GM23338 (cell line): Measurements from ENCODE around the gene SLC43A3. TPM values are rescaled to one million over a fixed set of nuclear protein-coding genes. Genes with fewer than 3 reads are reported as not detected.

Experiments used
- ATAC-seq: fragments of 200-7000 bp; cut with Tn5 transposase; 3 replicates; pipeline ENCODE4 v1.9.1; 2020
- DNase-seq: peaks from one replicate; pipeline ENCODE4 v3.0.0-alpha.2; 2015; ENCODE audit warnings: low spot score
- H2AFZ ChIP-seq: fragments of 200-600 bp; sonication (generic); 2 replicates; pipeline ENCODE4 v1.8.0; 2016; ENCODE audit warnings: antibody characterized with exemption, mild to moderate bottlenecking, moderate library complexity
- H3F3A ChIP-seq: fragments of 200-600 bp; sonication (generic); replicated peaks from 2 replicates; pipeline ENCODE4 v1.8.0; 2017; ENCODE audit warnings: antibody characterized with exemption, mixed run types, low read depth
- H3K27ac ChIP-seq: fragments of 200-600 bp; sonication (generic); 2 replicates; pipeline ENCODE4 v1.6.1; 2016; ENCODE audit warnings: low read depth
- H3K27me3 ChIP-seq: fragments of 200-600 bp; sonication (generic); 2 replicates; pipeline ENCODE4 v1.8.0; 2016; ENCODE audit warnings: mild to moderate bottlenecking, mixed run types, moderate library complexity; ENCODE audit not compliant: insufficient read depth
- H3K36me3 ChIP-seq: fragments of 200-600 bp; sonication (generic); 2 replicates; pipeline ENCODE4 v1.8.0; 2016; ENCODE audit warnings: mild to moderate bottlenecking; ENCODE audit not compliant: insufficient read depth
- H3K4me1 ChIP-seq: fragments of 200-600 bp; sonication (generic); 2 replicates; pipeline ENCODE4 v1.8.0; 2016; ENCODE audit warnings: mild to moderate bottlenecking, moderate library complexity; ENCODE audit not compliant: insufficient read depth
- H3K4me2 ChIP-seq: fragments of 200-600 bp; sonication (generic); 2 replicates; pipeline ENCODE4 v1.7.1; 2017; ENCODE audit warnings: mixed run types
- H3K4me3 ChIP-seq: fragments of 200-600 bp; sonication (generic); 2 replicates; pipeline ENCODE4 v1.6.1; 2016; ENCODE audit warnings: mixed run types
- H3K79me2 ChIP-seq: fragments of 200-600 bp; sonication (generic); replicated peaks from 2 replicates; pipeline ENCODE4 v1.8.0; 2017; ENCODE audit warnings: mild to moderate bottlenecking; ENCODE audit not compliant: insufficient read depth
- H3K9me2 ChIP-seq: fragments of 200-600 bp; sonication (generic); 2 replicates; pipeline ENCODE4 v1.8.0; 2017; ENCODE audit not compliant: insufficient read depth
- H4K20me1 ChIP-seq: fragments of 200-600 bp; sonication (generic); replicated peaks from 2 replicates; pipeline ENCODE4 v1.8.0; 2017; ENCODE audit warnings: mild to moderate bottlenecking; ENCODE audit not compliant: insufficient read depth
- H3K27ac Mint-ChIP-seq: 2 replicates; pipeline ENCODE4 v1.8.0; 2020; ENCODE audit warnings: inconsistent platforms, mild to moderate bottlenecking, moderate library complexity, mixed read lengths
- H3K27me3 Mint-ChIP-seq: 3 replicates; pipeline ENCODE4 v1.8.0; 2022; ENCODE audit warnings: low read depth, mild to moderate bottlenecking, moderate library complexity, mixed read lengths, inconsistent platforms; ENCODE audit not compliant: insufficient read depth, poor library complexity
- H3K36me3 Mint-ChIP-seq: 3 replicates; pipeline ENCODE4 v1.8.0; 2021; ENCODE audit warnings: low read depth, mild to moderate bottlenecking, inconsistent platforms, moderate library complexity, mixed read lengths
- H3K4me1 Mint-ChIP-seq: 3 replicates; pipeline ENCODE4 v1.8.0; 2020; ENCODE audit warnings: mild to moderate bottlenecking, inconsistent platforms, mixed read lengths
- H3K4me3 Mint-ChIP-seq: 3 replicates; pipeline ENCODE4 v1.8.0; 2021; ENCODE audit warnings: moderate library complexity, mild to moderate bottlenecking, inconsistent platforms, mixed read lengths
- H3K9me3 Mint-ChIP-seq: 3 replicates; pipeline ENCODE4 v1.8.0; 2020; ENCODE audit warnings: moderate library complexity, mild to moderate bottlenecking, inconsistent platforms, mixed read lengths
- CTCF ChIP-seq, 2 experiments: fragments of 200-600 bp in 1 of 2; sonication (generic) in 1 of 2; conservative IDR thresholded peaks; 2 replicates each; pipeline versions ENCODE4 v1.5.1 to v1.6.1; 2016 to 2017; ENCODE audit warnings: antibody characterized with exemption in 2 of 2, low read depth in 2 of 2, mild to moderate bottlenecking in 2 of 2, moderate library complexity in 1 of 2
- ETS1 ChIP-seq: IDR thresholded peaks from 2 replicates; pipeline ENCODE4 v1.6.1; 2016; ENCODE audit warnings: antibody characterized with exemption
- EZH2 ChIP-seq: fragments of 200-600 bp; sonication (generic); IDR thresholded peaks from one replicate; pipeline ENCODE4 v1.8.0; 2017; ENCODE audit warnings: antibody characterized with exemption, mild to moderate bottlenecking, low read depth; ENCODE audit not compliant: unreplicated experiment
- EZH2phosphoT487 ChIP-seq: fragments of 200-600 bp; sonication (generic); IDR thresholded peaks from one replicate; pipeline ENCODE4 v1.8.1; 2018; ENCODE audit warnings: antibody characterized with exemption; ENCODE audit not compliant: unreplicated experiment
- JUNB ChIP-seq: IDR thresholded peaks from one replicate; pipeline ENCODE4 v1.6.1; 2016; ENCODE audit warnings: antibody characterized with exemption; ENCODE audit not compliant: unreplicated experiment
- NANOG ChIP-seq: IDR thresholded peaks from 2 replicates; pipeline ENCODE4 v1.6.1; 2016; ENCODE audit warnings: antibody characterized with exemption, borderline replicate concordance
- STAT1 ChIP-seq: IDR thresholded peaks from one replicate; pipeline ENCODE4 v1.6.1; 2016; ENCODE audit warnings: antibody characterized with exemption; ENCODE audit not compliant: unreplicated experiment
- ZNF114 ChIP-seq: fragments of 250-450 bp; sonication (Bioruptor Pico); IDR thresholded peaks from 2 replicates; pipeline ENCODE4 v1.5.0; 2020; ENCODE audit warnings: mild to moderate bottlenecking, moderate library complexity
- ZNF462 ChIP-seq: fragments of 250-450 bp; sonication (Bioruptor Pico); IDR thresholded peaks from 2 replicates; pipeline ENCODE4 v1.5.0; 2020; ENCODE audit warnings: mild to moderate bottlenecking, moderate library complexity
- polyA plus RNA-seq: library from polyadenylated mRNA; unstranded; fragments of >200 nt; fragmentation: Nextera tagmentation; extraction: Ambion mirVana; gene quantifications from 2 replicates; pipeline ENCODE4 v1.2.1, GENCODE V29; 2016
- total RNA-seq: library from RNA; depleted of rRNA; stranded (reverse); fragments of >200 nt; shearing (Covaris generic); gene quantifications from 2 replicates; pipeline ENCODE4 v1.2.3, GENCODE V29; 2014

Gene SLC43A3
- total and polyA plus RNA-seq, 2 experiments from 2014 or later, result 14.3 to 24.8 TPM

GRCh38 chr11:57469268-57469667, 42.3 kb upstream of the SLC43A3 start (continued):
- TF ChIP-seq ZNF462 (CRISPR knock-in tag), result no peak
- TF ChIP-seq NANOG, result no peak
- no peak for TF ChIP-seq JUNB
- TF ChIP-seq STAT1, result no peak
- no peak for TF ChIP-seq EZH2

GRCh38 chr11:57468276-57468675, 41.4 kb upstream of the SLC43A3 start:
- H3K4me1 ChIP-seq, result peaks cover 38% of the 10 kb centered on the region
- H3K27ac Mint-ChIP-seq, result no peak overlapping the region
- H3K27me3 ChIP-seq, result 0 out of 2 replicates have a peak, but pooled peaks cover 1% of the 10 kb centered on the region
- peak overlapping the region; percentile 30 for H3K4me3 ChIP-seq
- peaks cover 40% of the 10 kb centered on the region for H3K36me3 Mint-ChIP-seq
- H3K9me3 Mint-ChIP-seq, result no peaks in the 10 kb centered on the region; the same call in 2 of the 3 replicates
- H2AFZ ChIP-seq, result no peak overlapping the region
- peaks cover 6% of the 10 kb centered on the region for H3K79me2 ChIP-seq
- peaks cover 39% of the 10 kb centered on the region for H3K4me1 Mint-ChIP-seq
- H3K4me3 Mint-ChIP-seq, result peak overlapping the region; percentile 1; the same call in 1 of the 3 replicates
- no peaks in the 10 kb centered on the region; the same call in 1 of the 2 replicates for H4K20me1 ChIP-seq
- 0 out of 2 replicates have a peak, but pooled peaks cover 19% of the 10 kb centered on the region for H3F3A ChIP-seq
- no peak for DNase-seq
- peak overlapping the region; percentile 50; the same call in 1 of the 2 replicates for H3K27ac ChIP-seq
- H3K27me3 Mint-ChIP-seq, result peaks cover 12% of the 10 kb centered on the region
- ATAC-seq, result no peak
- no peaks in the 10 kb centered on the region for H3K9me2 ChIP-seq
- peak overlapping the region; percentile 68 for H3K4me2 ChIP-seq
- no peaks in the 10 kb centered on the region; the same call in 1 of the 2 replicates for H3K36me3 ChIP-seq
- TF ChIP-seq STAT1, result no peak
- TF ChIP-seq ZNF114 (CRISPR knock-in tag), result no peak
- TF ChIP-seq ETS1, result no peak
- no peak for TF ChIP-seq CTCF (conservative IDR thresholded peaks at IDR 0.05; ENCODE audit: low read depth in 2 of 2)
- no peak for TF ChIP-seq EZH2phosphoT487
- no peak for TF ChIP-seq JUNB
- TF ChIP-seq NANOG, result no peak
